H1 (cell line): ENCODE data around the gene FLVCR1. TPM values are rescaled to one million over a fixed set of nuclear protein-coding genes. Genes with fewer than 3 reads are reported as not detected.
A peak's percentile ranks its signal among the peaks of the same experiment; 100 is the strongest.

ENCODE experiments used
- CTCF ChIA-PET: fragments of 300-600 bp; sonication (Branson Sonifier 250); formaldehyde crosslinking; loops from one replicate; lab custom pipeline; 2021; ENCODE audit not compliant: partially characterized antibody; lab: Charles Lee
- POLR2A ChIA-PET: fragments of 300-600 bp; sonication (Branson Sonifier 250); formaldehyde crosslinking; loops from one replicate; lab custom pipeline; 2021; ENCODE audit warnings: inconsistent platforms; ENCODE audit not compliant: partially characterized antibody; lab: Charles Lee
- DNase-seq, 2 experiments: peaks; one replicate each; pipeline versions ENCODE4 v3.0.0 to v3.0.0-alpha.2; 2010 to 2022; ENCODE audit warnings: low spot score in 2 of 2, low read depth in 1 of 2, mixed read lengths in 1 of 2
- FAIRE-seq: peaks from 2 replicates; lab custom pipeline; 2011; peaks lifted over from hg19 to GRCh38; lab: Jason Lieb, UNC
- H2AFZ ChIP-seq: 2 replicates; pipeline ENCODE4 v1.8.1; 2012; ENCODE audit warnings: low read length, inconsistent platforms
- H2AK5ac ChIP-seq: 2 replicates; pipeline ENCODE4 v1.6.1; 2013; ENCODE audit warnings: low read depth, low read length
- H2BK120ac ChIP-seq: replicated peaks from 2 replicates; pipeline ENCODE3; 2013; ENCODE audit warnings: low read depth, low read length, inconsistent platforms
- H2BK12ac ChIP-seq: 2 replicates; pipeline ENCODE4 v1.6.1; 2013; ENCODE audit warnings: low read depth, low read length
- H2BK15ac ChIP-seq: 2 replicates; pipeline ENCODE4 v1.6.1; 2013; ENCODE audit warnings: low read length
- H2BK20ac ChIP-seq: 2 replicates; pipeline ENCODE4 v1.6.1; 2013; ENCODE audit warnings: low read length
- H2BK5ac ChIP-seq: 2 replicates; pipeline ENCODE4 v1.6.1; 2013; ENCODE audit warnings: low read depth, low read length
- H3K14ac ChIP-seq: 2 replicates; pipeline ENCODE4 v1.6.1; 2013; ENCODE audit warnings: inconsistent platforms; ENCODE audit not compliant: insufficient read length
- H3K18ac ChIP-seq: 2 replicates; pipeline ENCODE4 v1.6.1; 2013; ENCODE audit warnings: low read length; ENCODE audit errors: extremely low read depth
- H3K23ac ChIP-seq: 2 replicates; pipeline ENCODE4 v1.6.1; 2013; ENCODE audit warnings: inconsistent platforms; ENCODE audit not compliant: insufficient read length
- H3K23me2 ChIP-seq: 2 replicates; pipeline ENCODE4 v1.6.1; 2013; ENCODE audit warnings: low read depth, low read length
- H3K27ac ChIP-seq: 2 replicates; pipeline ENCODE4 v1.6.1; 2011; ENCODE audit warnings: low read depth, low read length, inconsistent platforms
- H3K27me3 ChIP-seq, 4 experiments: replicated peaks in 1 of 4; 1 replicate in 1 of 4; 2 replicates in 3 of 4; pipeline versions ENCODE4 v1.6.1 to v1.8.1; 2011 to 2013; ENCODE audit warnings: low read length in 3 of 4, mild to moderate bottlenecking in 3 of 4, inconsistent platforms in 2 of 4, mixed read lengths in 2 of 4, moderate library complexity in 1 of 4; ENCODE audit not compliant: control insufficient read depth in 3 of 4, insufficient read depth in 3 of 4; ENCODE audit errors: extremely low read depth in 1 of 4
- H3K36me3 ChIP-seq, 4 experiments: 2 replicates each; pipeline versions ENCODE4 v1.6.1 to v1.8.1; 2011 to 2013; ENCODE audit warnings: mild to moderate bottlenecking in 4 of 4, low read length in 3 of 4, moderate library complexity in 2 of 4, control low read depth in 1 of 4, inconsistent platforms in 1 of 4; ENCODE audit not compliant: insufficient read depth in 4 of 4, control insufficient read depth in 2 of 4
- H3K4ac ChIP-seq: replicated peaks from 2 replicates; pipeline ENCODE3; 2013; ENCODE audit warnings: low read length, low read depth, mixed read lengths, inconsistent platforms; ENCODE audit not compliant: insufficient read length
- H3K4me1 ChIP-seq, 4 experiments: replicated peaks in 1 of 4; 1 replicate in 1 of 4; 2 replicates in 3 of 4; pipeline versions ENCODE4 v1.6.1 to v1.8.1; 2011 to 2013; ENCODE audit warnings: low read length in 3 of 4, inconsistent platforms in 2 of 4, mixed read lengths in 1 of 4; ENCODE audit not compliant: insufficient read depth in 4 of 4, control insufficient read depth in 3 of 4
- H3K4me2 ChIP-seq, 2 experiments: 2 replicates each; pipeline versions ENCODE4 v1.6.1 to v1.8.1; 2011 to 2013; ENCODE audit warnings: low read depth in 2 of 2, low read length in 2 of 2, control low read depth in 1 of 2, inconsistent platforms in 1 of 2, mild to moderate bottlenecking in 1 of 2; ENCODE audit not compliant: insufficient read depth in 1 of 2
- H3K4me3 ChIP-seq, 4 experiments: fragments of 200-600, 300-600 bp in 1 of 4; sonication (generic), shearing (Covaris generic), sonication (Bioruptor Twin) in 1 of 4; 2 replicates each; pipeline versions ENCODE4 v1.5.1 to v1.8.1; 2011 to 2016; ENCODE audit warnings: low read length in 4 of 4, low read depth in 3 of 4, control low read depth in 2 of 4, inconsistent platforms in 2 of 4, mild to moderate bottlenecking in 2 of 4, mixed read lengths in 1 of 4, moderate library complexity in 1 of 4; ENCODE audit not compliant: insufficient read depth in 2 of 4; ENCODE audit errors: extremely low read depth in 1 of 4
- H3K56ac ChIP-seq: replicated peaks from 2 replicates; pipeline ENCODE3; 2013; ENCODE audit warnings: low read depth, mild to moderate bottlenecking, mixed read lengths, low read length, inconsistent platforms; ENCODE audit not compliant: insufficient read length
- H3K79me1 ChIP-seq: 2 replicates; pipeline ENCODE4 v1.6.1; 2013; ENCODE audit warnings: low read depth, low read length, control low read depth
- H3K79me2 ChIP-seq, 2 experiments: 2 replicates each; pipeline versions ENCODE4 v1.6.1 to v1.8.1; 2012 to 2013; ENCODE audit warnings: low read length in 2 of 2, mild to moderate bottlenecking in 2 of 2, inconsistent platforms in 1 of 2; ENCODE audit not compliant: insufficient read depth in 2 of 2, control insufficient read depth in 1 of 2
- H3K9ac ChIP-seq, 4 experiments: replicated peaks in 1 of 4; 1 replicate in 1 of 4; 2 replicates in 3 of 4; pipeline versions ENCODE4 v1.6.1 to v1.8.1; 2011 to 2013; ENCODE audit warnings: low read depth in 3 of 4, low read length in 3 of 4, control low read depth in 2 of 4, mild to moderate bottlenecking in 2 of 4, moderate library complexity in 2 of 4, inconsistent platforms in 1 of 4; ENCODE audit errors: extremely low read depth in 1 of 4
- H3K9me3 ChIP-seq, 2 experiments: 2 replicates each; pipeline versions ENCODE4 v1.6.1 to v1.8.1; 2012 to 2013; ENCODE audit warnings: mild to moderate bottlenecking in 2 of 2, moderate library complexity in 2 of 2, control low read depth in 1 of 2, inconsistent platforms in 1 of 2, low read depth in 1 of 2, low read length in 1 of 2, mixed read lengths in 1 of 2; ENCODE audit not compliant: insufficient read depth in 2 of 2
- H4K20me1 ChIP-seq, 2 experiments: replicated peaks in 1 of 2; 2 replicates each; pipeline versions ENCODE3 to v1.8.1; 2011 to 2013; ENCODE audit warnings: inconsistent platforms in 2 of 2, low read length in 2 of 2, mild to moderate bottlenecking in 1 of 2; ENCODE audit not compliant: insufficient read depth in 2 of 2, control insufficient read depth in 1 of 2
- H4K5ac ChIP-seq: 2 replicates; pipeline ENCODE4 v1.6.1; 2013; ENCODE audit warnings: low read length, low read depth, mixed read lengths, inconsistent platforms; ENCODE audit not compliant: insufficient read length
- H4K8ac ChIP-seq: 2 replicates; pipeline ENCODE4 v1.8.0; 2013; ENCODE audit warnings: mild to moderate bottlenecking, moderate library complexity, low read length, inconsistent platforms; ENCODE audit not compliant: insufficient read depth; ENCODE audit errors: extremely low read depth
- H4K91ac ChIP-seq: replicated peaks from 2 replicates; pipeline ENCODE3; 2013; ENCODE audit warnings: low read length, mixed read lengths, inconsistent platforms; ENCODE audit not compliant: insufficient read length
- ATF3 ChIP-seq: IDR thresholded peaks from 2 replicates; pipeline ENCODE4 v1.6.1; 2011; ENCODE audit warnings: low read depth, mild to moderate bottlenecking, low read length; ENCODE audit not compliant: insufficient read depth
- CREB1 ChIP-seq: IDR thresholded peaks from 2 replicates; pipeline ENCODE4 v1.6.1; 2012; ENCODE audit warnings: inconsistent platforms
- CTCF ChIP-seq, 3 experiments: IDR thresholded peaks; 1 replicate in 2 of 3; 2 replicates in 1 of 3; pipeline versions ENCODE4 v1.5.1 to v1.6.1; 2011; ENCODE audit warnings: low read length in 3 of 3, mild to moderate bottlenecking in 3 of 3, inconsistent platforms in 2 of 3, low read depth in 1 of 3, moderate library complexity in 1 of 3; ENCODE audit not compliant: insufficient read depth in 1 of 3; ENCODE audit errors: control extremely low read depth in 1 of 3
- KDM4A ChIP-seq: IDR thresholded peaks from one replicate; pipeline ENCODE4 v1.7.1; 2012; ENCODE audit warnings: low read depth, mild to moderate bottlenecking, moderate library complexity, low read length, inconsistent platforms; ENCODE audit not compliant: severe bottlenecking
- NRF1 ChIP-seq: IDR thresholded peaks from 2 replicates; pipeline ENCODE4 v1.6.1; 2011; ENCODE audit warnings: mild to moderate bottlenecking, low read depth, low read length, improper control_type of control experiment
- POLR2AphosphoS5 ChIP-seq: IDR thresholded peaks from 2 replicates; pipeline ENCODE4 v1.6.1; 2011; ENCODE audit warnings: low read depth, low read length
- SIN3A ChIP-seq, 2 experiments: IDR thresholded peaks in 1 of 2; conservative IDR thresholded peaks in 1 of 2; 2 replicates each; pipeline ENCODE4 v1.6.1; 2011 to 2012; ENCODE audit warnings: low read length in 2 of 2, improper control_type of control experiment in 1 of 2, low read depth in 1 of 2, mild to moderate bottlenecking in 1 of 2
- YY1 ChIP-seq: IDR thresholded peaks from 2 replicates; pipeline ENCODE4 v1.6.1; 2011; ENCODE audit warnings: low read depth, mild to moderate bottlenecking, low read length
- WGBS, 2 experiments: shearing (Covaris generic) in 1 of 2; methylation state at CpG; one replicate each; pipeline versions ENCODE4 v1.1.6 to v1.1.7; 2013 to 2015; ENCODE audit warnings: low lambda C conversion rate in 2 of 2, mixed read lengths in 2 of 2, inconsistent platforms in 1 of 2, low coverage in 1 of 2, missing lambda C conversion rate in 1 of 2; ENCODE audit not compliant: insufficient replicate concordance in 2 of 2, insufficient coverage in 1 of 2, insufficient read length in 1 of 2; ENCODE audit errors: extremely low coverage in 1 of 2, missing lambda C conversion rate in 1 of 2; 5-methylcytosine and 5-hydroxymethylcytosine counted together
- polyA plus RNA-seq, 7 experiments: library from polyadenylated mRNA; depleted of rRNA in 3 of 7; stranded (reverse) in 5 of 7; unstranded in 2 of 7; fragments of >200 nt in 5 of 7; fragments of 200-250 nt in 2 of 7; gene quantifications; 1 replicate in 5 of 7; 2 replicates in 1 of 7; 4 replicates in 1 of 7; pipeline versions ENCODE4 v1.2.1 to v1.2.3, GENCODE V29; 2011 to 2013; ENCODE audit warnings: missing spikeins in 2 of 7, mixed read lengths in 2 of 7
- total RNA-seq: library from RNA; stranded (reverse); fragmentation: NEBNext Ultra II Directional; extraction: Animal tissue kit (Norgen Biotek cat#: 25700); gene quantifications from 2 replicates; pipeline ENCODE4 v1.2.1, GENCODE V29; 2021

The FLVCR1 gene
- total and polyA plus RNA-seq, 2 of the 8 experiments (the other 6 are each of a cell fraction or from before 2014, with no cell fraction given): 31.8 to 75.7 TPM

- Histone ChIP-seq H3K9me3 (no peaks in the 10 kb centered on the region), H2AFZ (no peak overlapping the region), H3K4me1 (peaks cover 2 to 9% (median 6%) of the 10 kb centered on the region in 4 experiments), H3K27me3 (no peaks in the 10 kb centered on the region), H3K14ac (peak overlapping the region; percentile 19), H3K23me2 (peaks cover 7% of the 10 kb centered on the region), H3K23ac (peak overlapping the region; percentile 19), H3K36me3 (peaks cover 0 to 35% (median 8%) of the 10 kb centered on the region in 4 experiments; a peak in 5 of 8 replicates), H3K9ac (peak overlapping the region; percentile 60 to 82 (median 80)), H2BK20ac (no peak overlapping the region), H3K79me2 (peaks cover 38 to 67% of the 10 kb centered on the region in 2 experiments), H3K4me2 (peak overlapping the region; percentile 71 to 85), H4K91ac (peak overlapping the region; percentile 78), H4K20me1 (peaks cover 6 to 19% of the 10 kb centered on the region in 2 experiments), H3K4me3 (peak overlapping the region; percentile 74 to 96 (median 86)), H3K79me1 (peaks cover 9% of the 10 kb centered on the region; the same call in 1 of the 2 replicates), H2BK15ac (no peak overlapping the region), H4K5ac (peak overlapping the region; percentile 78), H3K27ac (peak overlapping the region; percentile 61), H2BK5ac (peak overlapping the region; percentile 89), H3K4ac (peak overlapping the region; percentile 63), H3K18ac (peak overlapping the region; percentile 35), H2AK5ac (no peak overlapping the region), H2BK12ac (peak overlapping the region; percentile 1; the same call in 1 of the 2 replicates), H3K56ac (peak overlapping the region; percentile 73), H2BK120ac (peak overlapping the region; percentile 80), H4K8ac (peak overlapping the region; percentile 39)
- no peak for DNase-seq
- 2% methylated on average over 37 of the region's 54 CpGs; no CpG with 5 or more reads in 1 of the 2 experiments for WGBS, 2 experiments
- ChIA-PET POLR2A (interaction anchor here (0.7 to 8.1 kb wide), 33 partner anchors 9 to 250 kb away, joined by 3 to 67 read pairs (median 5); partner anchors contain the start of genes ATF3, NSL1, SPATA45 and TATDN3), CTCF (interaction anchor here (1.0 to 1.6 kb wide), 5 partner anchors 43 to 193 kb away, joined by 3 to 6 read pairs (median 3); no protein-coding TSS in a partner anchor)
- FAIRE-seq: no peak
- TF ChIP-seq KDM4A (peak; percentile 59), NRF1 (no peak), CTCF (IDR thresholded peaks at IDR 0.05; ENCODE audit: control extremely low read depth in 1 of 3, insufficient read depth in 1 of 3, low read depth in 1 of 3, low read length in 3 of 3) (no peak), CREB1 (no peak), YY1 (no peak), POLR2AphosphoS5 (peak; percentile 54; the same call in 1 of the 2 replicates), SIN3A (conservative IDR thresholded peaks at IDR 0.05 in 1 of 2, IDR thresholded peaks at IDR 0.05 in 1 of 2; ENCODE audit: low read depth in 1 of 2, low read length in 2 of 2) (no peak), ATF3 (no peak)
Measured at GRCh38 chr1:212858461-212859265, 588 bp downstream of the FLVCR1 start.
